HepG2 (cell line): ENCODE measurements around the gene VSIG2. TPM values are rescaled to one million over a fixed set of nuclear protein-coding genes. Genes with fewer than 3 reads are reported as not detected.

Experiments used
- ARNT ChIP-seq: fragments of 450-650 bp; IDR thresholded peaks from 2 replicates; pipeline ENCODE4 v1.6.1; 2017
- FOSL1 ChIP-seq: sonication (generic); formaldehyde crosslinking; IDR thresholded peaks from 2 replicates; pipeline ENCODE4 v1.9.0; 2021; ENCODE audit warnings: missing genetic modification reagents, borderline replicate concordance
- GATA4 ChIP-seq: sonication (generic); IDR thresholded peaks from 2 replicates; pipeline ENCODE4 v1.6.1; 2016; ENCODE audit warnings: antibody characterized with exemption, low read depth, borderline replicate concordance
- HNRNPL ChIP-seq: fragments of 200-400 bp; formaldehyde crosslinking; IDR thresholded peaks from 2 replicates; pipeline ENCODE4 v1.6.1; 2017; ENCODE audit warnings: mild to moderate bottlenecking, low read depth, low read length
- MED13 ChIP-seq: sonication (generic); formaldehyde crosslinking; IDR thresholded peaks from 2 replicates; pipeline ENCODE4 v1.5.0; 2020; ENCODE audit warnings: missing genetic modification reagents
- NAIF1 ChIP-seq: sonication (generic); formaldehyde crosslinking; IDR thresholded peaks from 2 replicates; pipeline ENCODE4 v1.5.0; 2020; ENCODE audit warnings: mild to moderate bottlenecking, missing genetic modification reagents, borderline replicate concordance
- NR2F6 ChIP-seq, 2 experiments: IDR thresholded peaks; 2 replicates each; pipeline ENCODE4 v1.6.1; 2016; ENCODE audit warnings: antibody characterized with exemption in 1 of 2, mild to moderate bottlenecking in 1 of 2
- RBAK ChIP-seq: sonication (generic); formaldehyde crosslinking; IDR thresholded peaks from 2 replicates; pipeline ENCODE4 v1.5.1; 2020; ENCODE audit warnings: mild to moderate bottlenecking, missing genetic modification reagents
- RBFOX2 ChIP-seq: fragments of 200-400 bp; formaldehyde crosslinking; IDR thresholded peaks from 2 replicates; pipeline ENCODE4 v1.6.1; 2017; ENCODE audit warnings: low read depth, mild to moderate bottlenecking, low read length
- RERE ChIP-seq: IDR thresholded peaks from 2 replicates; pipeline ENCODE4 v1.6.1; 2016; ENCODE audit warnings: low read depth, missing genetic modification reagents, missing compliant biosample characterization
- SAP130 ChIP-seq: IDR thresholded peaks from 2 replicates; pipeline ENCODE4 v1.6.1; 2016; ENCODE audit warnings: low read depth
- SRSF4 ChIP-seq: fragments of 200-400 bp; formaldehyde crosslinking; IDR thresholded peaks from one replicate; pipeline ENCODE4 v1.6.1; 2018; ENCODE audit warnings: mild to moderate bottlenecking, low read depth, low read length, moderate library complexity; ENCODE audit not compliant: poor library complexity, severe bottlenecking
- ZNF136 ChIP-seq: sonication (generic); formaldehyde crosslinking; IDR thresholded peaks from 2 replicates; pipeline ENCODE4 v1.8.1; 2022; ENCODE audit warnings: low read depth, mild to moderate bottlenecking, moderate library complexity, missing genetic modification reagents
- ZNF142 ChIP-seq: sonication (generic); formaldehyde crosslinking; IDR thresholded peaks from 2 replicates; pipeline ENCODE4 v1.4.0; 2020; ENCODE audit warnings: missing genetic modification reagents
- ZNF598 ChIP-seq: sonication (generic); formaldehyde crosslinking; IDR thresholded peaks from 2 replicates; pipeline ENCODE4 v1.5.1; 2020; ENCODE audit warnings: mild to moderate bottlenecking, missing genetic modification reagents, borderline replicate concordance
- ZNF737 ChIP-seq: sonication (generic); formaldehyde crosslinking; IDR thresholded peaks from 2 replicates; pipeline ENCODE4 v1.5.0; 2020; ENCODE audit warnings: missing genetic modification reagents, mild to moderate bottlenecking, borderline replicate concordance
- ZNF788 ChIP-seq: sonication (generic); formaldehyde crosslinking; IDR thresholded peaks from 2 replicates; pipeline ENCODE4 v1.5.0; 2020; ENCODE audit warnings: mild to moderate bottlenecking, missing genetic modification reagents, borderline replicate concordance
- polyA plus RNA-seq, 8 experiments: library from polyadenylated mRNA; depleted of rRNA in 3 of 8; stranded (reverse) in 7 of 8; unstranded in 1 of 8; fragments of >200 nt; fragmentation: Illumina TruSeq in 4 of 8; extraction: Trizol in 4 of 8; gene quantifications; 2 replicates each; pipeline versions ENCODE4 v1.2.1 to v1.2.3, GENCODE V29; 2011 to 2016; ENCODE audit warnings: low read depth in 4 of 8, missing spikeins in 1 of 8, mixed read lengths in 1 of 8; ENCODE audit not compliant: insufficient read depth in 1 of 8
- total RNA-seq, 5 experiments: library from RNA; depleted of rRNA; stranded (reverse); fragments of >200 nt; fragmentation: Illumina TruSeq; extraction: Trizol; gene quantifications; 2 replicates each; pipeline ENCODE4 v1.2.3, GENCODE V29; 2016; ENCODE audit warnings: low read depth in 1 of 5
- TF ChIP-seq, protein P1 (sequence below): sonication (generic); formaldehyde crosslinking; IDR thresholded peaks from 2 replicates; pipeline ENCODE4 v1.5.0; 2020; ENCODE audit warnings: mild to moderate bottlenecking, low read depth, missing genetic modification reagents, borderline replicate concordance

VSIG2 gene
- total and polyA plus RNA-seq, 2 of the 13 experiments (the other 11 are each of a cell fraction or from before 2014, with no cell fraction given): 0.80 to 2.7 TPM

GRCh38 chr11:124800226-124800929 lies 48.3 kb upstream of the VSIG2 start, which contains the start of gene MSANTD2 (continued):
- no peak; the same call in 1 of the 2 replicates for TF ChIP-seq ZNF142
- peak; percentile 98 for TF ChIP-seq RBFOX2
- no peak for TF ChIP-seq RBAK
- TF ChIP-seq, protein P1, sequence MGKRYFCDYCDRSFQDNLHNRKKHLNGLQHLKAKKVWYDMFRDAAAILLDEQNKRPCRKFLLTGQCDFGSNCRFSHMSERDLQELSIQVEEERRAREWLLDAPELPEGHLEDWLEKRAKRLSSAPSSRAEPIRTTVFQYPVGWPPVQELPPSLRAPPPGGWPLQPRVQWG (CRISPR knock-in tag): no peak
- TF ChIP-seq GATA4: peak; percentile 67; the same call in 1 of the 2 replicates
- TF ChIP-seq SRSF4: no peak
- peak; percentile 76 for TF ChIP-seq SAP130 (CRISPR knock-in tag)
- no peak for TF ChIP-seq ZNF737
- TF ChIP-seq ZNF788 (CRISPR knock-in tag): peak; percentile 80; the same call in 1 of the 2 replicates
- no peak for TF ChIP-seq RERE (CRISPR knock-in tag)
- TF ChIP-seq FOSL1 (CRISPR knock-in tag): no peak
- peak; percentile 60; the same call in 1 of the 2 replicates for TF ChIP-seq ZNF598
- TF ChIP-seq ZNF136 (CRISPR knock-in tag): no peak
- TF ChIP-seq ARNT: no peak
- TF ChIP-seq MED13: peak; percentile 61
- TF ChIP-seq NAIF1: no peak
- no peak for TF ChIP-seq NR2F6 (IDR thresholded peaks at IDR 0.05)
- no peak for TF ChIP-seq NR2F6 (CRISPR knock-in tag; IDR thresholded peaks at IDR 0.05)
- no peak for TF ChIP-seq HNRNPL
